NCI-H1092 treated with DMSO at 0.1 percent for 48 hours (cell line): ENCODE results near the gene TNIK.
"Not testable (repeated sequence)": the region's sequence is repeated elsewhere in the genome, so short reads cannot be mapped to it uniquely, and the experiment has no call there.

ENCODE experiments used
- DNase-seq: peaks from one replicate; lab custom pipeline; 2025; lab: John Stamatoyannopoulos, UW

The TNIK gene

DNA sequence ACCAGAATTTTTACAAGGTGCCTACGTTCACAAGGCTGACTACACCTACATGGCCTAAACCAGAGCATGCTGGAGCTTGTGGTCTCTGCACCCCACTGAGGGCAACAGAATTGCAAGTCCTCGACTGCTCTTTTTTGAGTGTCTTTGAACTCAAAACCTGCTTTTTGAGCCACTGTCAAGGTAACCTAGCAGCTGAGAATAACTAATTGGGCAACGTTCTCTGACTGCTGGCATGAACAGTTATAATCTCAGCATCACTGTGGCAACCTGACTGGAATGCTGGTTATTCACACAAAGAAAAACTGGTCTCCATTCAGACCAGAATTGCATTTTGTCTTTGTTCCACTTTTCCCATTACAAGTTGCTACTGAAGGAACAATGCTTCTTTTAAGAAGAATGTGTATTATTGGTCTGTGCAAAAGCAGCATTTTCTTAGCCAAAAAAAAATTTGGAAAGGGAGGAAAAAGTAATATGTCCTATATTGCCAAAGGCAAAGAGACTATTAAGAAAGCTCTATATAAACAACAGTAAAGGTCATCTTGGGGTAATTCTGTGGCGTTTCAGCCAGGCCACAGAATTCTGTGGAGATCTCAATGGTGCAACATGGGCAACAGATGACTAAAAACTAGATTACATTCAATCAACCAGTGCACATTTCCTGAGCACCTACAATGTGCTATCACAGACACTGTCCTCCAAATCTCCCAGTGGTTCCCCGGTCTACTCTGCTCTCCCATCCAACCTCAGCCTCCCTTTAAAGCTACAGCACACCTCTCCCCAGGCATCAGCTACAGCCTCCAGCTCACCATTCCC lies 76.8 kb downstream of the TNIK start:
- DNase-seq: no peak

DNA sequence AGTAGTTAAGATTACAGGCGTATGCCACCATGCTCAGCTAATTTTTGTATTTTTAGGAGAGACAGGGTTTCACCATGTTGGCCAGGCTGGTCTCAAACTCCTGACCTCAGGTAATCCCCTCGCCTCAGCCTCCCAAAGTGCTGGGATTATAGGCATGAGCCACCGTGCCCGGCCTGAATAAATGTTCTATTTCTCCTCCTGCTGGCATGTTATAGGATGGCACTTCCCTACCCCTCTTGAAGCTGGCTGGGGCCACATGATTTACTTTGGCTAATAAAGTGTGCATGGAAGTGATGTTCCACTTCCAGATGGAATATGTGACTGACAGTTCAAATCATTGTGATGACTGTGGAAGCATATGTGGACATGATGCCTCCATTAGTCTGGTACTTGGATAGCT lies 77.9 kb downstream of the TNIK start:
- not testable (repeated sequence) for DNase-seq

DNA sequence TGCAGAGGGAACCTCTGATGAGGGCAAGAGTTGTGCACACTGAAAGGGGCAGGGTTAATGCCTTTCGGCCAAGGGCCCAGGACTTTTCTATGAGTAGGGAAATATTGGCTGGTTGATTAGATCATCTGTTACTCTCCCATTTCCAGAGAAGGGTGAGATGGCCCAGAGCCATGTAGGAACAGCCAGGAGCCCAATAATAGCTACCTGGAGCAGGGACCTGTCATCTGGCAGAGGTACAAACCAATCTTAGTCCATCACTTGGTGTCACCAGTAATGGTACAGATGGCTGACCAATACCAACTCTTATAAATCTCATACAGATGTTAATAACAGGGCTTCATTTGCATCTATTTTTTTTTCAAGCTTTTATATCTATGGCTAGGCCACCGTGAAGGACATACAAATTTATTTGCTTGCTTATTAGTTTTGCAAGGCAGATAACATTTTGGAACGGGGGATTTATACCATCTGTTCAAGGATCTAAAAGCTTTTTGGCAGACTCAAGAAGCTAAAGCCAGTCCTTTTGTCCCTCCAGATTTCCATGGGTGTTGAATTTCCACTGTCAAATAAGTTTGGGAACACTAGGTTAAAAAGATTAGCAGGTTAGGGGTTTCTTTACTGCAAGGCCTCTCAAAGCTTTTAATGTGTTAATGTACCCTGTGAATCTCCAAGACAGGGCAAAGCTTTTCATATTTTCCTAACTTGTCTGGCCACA lies 79.3 kb downstream of the TNIK start:
- DNase-seq: no peak

DNA sequence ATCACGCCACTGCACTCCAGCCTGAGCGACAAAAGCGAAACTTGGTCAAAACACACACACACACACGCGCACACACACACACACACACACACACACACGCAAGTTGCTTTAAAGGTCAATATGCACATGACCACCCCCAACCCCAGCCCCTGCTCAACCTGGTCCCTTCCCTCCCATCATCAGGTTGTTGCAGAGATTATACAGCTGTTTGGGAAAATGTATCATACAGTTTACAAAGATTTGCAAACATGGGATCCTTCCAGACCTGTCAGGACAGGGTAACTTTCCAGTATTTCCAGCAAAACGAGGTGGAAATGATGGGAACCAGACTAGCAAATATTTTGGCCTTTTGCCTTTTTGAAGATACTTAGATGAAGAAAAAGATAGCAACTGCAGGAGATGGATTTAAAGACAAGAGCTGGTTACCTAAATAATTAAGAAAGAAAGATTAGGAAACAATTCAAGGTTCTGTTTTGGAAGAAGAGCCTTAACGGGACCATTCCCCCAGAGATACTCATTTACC lies 80.2 kb downstream of the TNIK start:
- no peak for DNase-seq

DNA sequence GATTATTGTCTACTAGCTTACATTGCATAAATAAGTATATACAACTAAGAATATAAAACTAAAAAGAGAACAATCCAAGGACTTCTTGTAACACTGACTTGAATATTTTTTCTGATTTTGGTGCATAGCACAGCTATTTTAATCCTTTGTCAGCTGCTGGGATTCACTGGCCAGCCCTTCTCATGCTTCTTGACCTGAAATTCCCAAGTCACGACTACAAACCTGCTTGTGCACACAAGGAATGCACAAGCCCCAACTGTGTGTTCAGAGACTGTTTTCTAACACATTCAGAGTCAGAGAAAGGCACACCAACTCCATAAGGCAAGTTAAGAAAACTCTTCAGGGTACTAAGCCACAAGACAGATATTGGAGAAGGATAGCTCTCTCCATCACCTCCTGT lies 80.9 kb downstream of the TNIK start:
- no peak for DNase-seq

DNA sequence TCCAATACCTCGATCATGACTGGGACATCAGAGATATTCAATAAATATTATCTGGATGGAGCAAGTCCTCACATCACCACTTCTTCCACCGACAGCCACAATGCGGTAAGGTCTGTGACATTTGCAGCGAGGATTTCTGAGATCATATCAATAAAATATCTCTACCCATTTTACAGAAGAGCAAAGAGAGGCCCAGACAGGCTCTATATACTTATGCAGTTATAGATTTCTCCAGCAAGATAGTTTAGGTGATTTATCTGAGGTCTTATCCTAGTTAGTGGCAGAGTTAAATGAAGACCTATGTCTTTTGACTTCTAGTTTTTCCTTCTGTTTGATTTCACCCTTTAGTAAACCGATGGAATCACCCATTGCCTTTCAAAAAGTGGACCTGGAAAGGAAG lies 81.6 kb downstream of the TNIK start:
- no peak for DNase-seq

DNA sequence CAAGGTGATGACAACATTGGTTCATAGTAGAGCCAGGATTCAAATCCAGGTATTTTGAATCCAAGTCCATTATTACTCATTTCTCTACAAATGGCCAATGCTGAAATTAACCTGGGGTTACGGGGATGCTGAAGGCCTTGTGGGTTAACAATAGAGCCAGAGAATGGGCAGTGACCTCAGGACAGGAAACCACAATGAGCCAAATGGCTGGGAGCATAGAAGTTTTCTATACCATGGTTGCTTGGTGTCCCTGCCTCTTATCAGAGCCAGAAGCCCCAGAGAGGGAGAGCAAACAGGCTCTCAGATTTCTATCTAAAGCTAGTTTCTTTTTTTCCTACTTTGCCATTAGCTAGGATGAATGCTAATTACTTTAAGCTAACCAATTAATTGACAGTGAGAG lies 82.3 kb downstream of the TNIK start:
- no peak for DNase-seq

DNA sequence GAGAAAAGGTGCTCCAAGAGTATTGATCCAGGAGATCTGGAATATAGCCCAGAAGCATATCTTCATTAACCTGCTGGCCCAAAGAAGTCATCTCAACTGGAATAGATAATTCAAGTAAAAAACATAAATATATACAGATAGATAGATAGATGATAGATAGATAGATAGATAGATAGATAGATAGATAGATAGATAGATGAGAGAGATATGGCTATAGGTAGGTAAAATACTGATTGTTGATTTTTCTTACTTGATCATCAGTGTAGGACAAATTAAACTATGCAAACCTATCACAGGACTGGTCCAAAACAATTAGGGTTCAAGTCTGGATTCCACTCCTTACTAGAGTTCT lies 83.6 kb downstream of the TNIK start:
- no peak for DNase-seq

DNA sequence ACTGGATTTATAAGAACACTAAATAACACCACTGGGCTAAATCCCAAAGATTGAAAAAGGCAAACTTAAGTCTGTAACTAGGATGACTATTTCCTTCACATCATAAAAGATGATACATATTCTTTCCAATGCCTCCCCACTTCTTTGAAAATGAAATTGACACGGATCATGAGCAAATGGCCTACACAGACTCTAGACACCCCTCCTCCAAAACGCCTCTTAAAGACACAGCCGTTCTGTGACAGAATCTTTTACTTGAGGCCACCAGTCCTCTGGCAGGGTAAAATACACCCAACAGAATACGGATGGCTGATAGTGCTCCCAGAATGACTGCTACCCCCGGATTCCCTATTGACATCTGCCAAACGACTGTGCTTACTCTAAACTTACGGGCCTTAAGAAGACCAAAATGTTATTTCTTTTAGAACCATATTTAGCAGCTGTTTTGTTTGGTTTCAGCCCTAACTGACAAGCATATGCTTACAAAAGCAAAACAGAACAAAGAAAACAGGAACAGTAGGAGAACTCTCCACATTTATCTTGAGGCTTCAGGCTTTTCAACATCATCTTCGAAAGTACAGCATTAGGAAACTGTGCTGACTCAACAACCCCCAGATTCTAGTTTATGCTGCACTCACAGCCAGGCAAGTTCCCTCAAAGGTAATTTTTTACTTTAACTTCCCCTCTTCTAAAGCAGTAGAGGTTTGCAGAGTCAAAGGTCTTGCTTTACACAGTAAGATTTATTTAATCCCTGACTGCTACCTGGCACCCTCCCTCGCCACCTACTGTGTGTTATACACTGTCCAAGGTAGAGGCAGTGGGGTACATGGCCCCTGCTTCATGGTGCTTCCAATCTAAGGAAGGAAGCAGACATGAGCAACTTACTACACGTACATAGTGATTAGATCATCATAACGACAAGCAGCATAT lies 84.3 kb downstream of the TNIK start:
- DNase-seq: no peak

DNA sequence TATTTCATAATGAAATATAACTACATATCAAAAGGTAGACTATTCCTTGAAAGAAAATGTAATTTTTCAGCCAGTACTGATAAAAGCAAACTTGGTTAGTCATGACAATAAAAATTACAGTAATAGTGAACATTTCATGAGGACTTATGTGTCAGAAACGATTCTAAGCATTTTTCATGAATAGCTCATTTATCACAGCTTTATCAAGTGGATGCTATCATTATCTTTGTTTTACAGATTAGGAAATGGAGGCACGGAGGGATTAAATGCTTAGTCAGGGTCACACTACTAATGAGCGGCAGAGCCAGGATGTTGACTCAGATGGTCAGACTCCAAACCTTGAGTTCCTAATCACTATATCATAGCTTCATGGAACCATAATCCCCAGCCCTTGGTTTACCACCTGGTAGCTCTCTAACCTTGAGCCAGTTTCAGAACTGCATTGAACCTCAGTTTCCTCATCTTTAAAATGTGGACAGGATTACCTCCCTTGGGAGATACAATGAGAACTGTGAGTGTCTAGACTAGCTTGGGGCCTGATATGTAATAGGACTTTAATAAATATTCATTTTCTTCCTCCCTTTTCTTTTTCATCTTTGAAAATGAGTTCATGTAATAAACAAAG lies 85.4 kb downstream of the TNIK start:
- no peak for DNase-seq

DNA sequence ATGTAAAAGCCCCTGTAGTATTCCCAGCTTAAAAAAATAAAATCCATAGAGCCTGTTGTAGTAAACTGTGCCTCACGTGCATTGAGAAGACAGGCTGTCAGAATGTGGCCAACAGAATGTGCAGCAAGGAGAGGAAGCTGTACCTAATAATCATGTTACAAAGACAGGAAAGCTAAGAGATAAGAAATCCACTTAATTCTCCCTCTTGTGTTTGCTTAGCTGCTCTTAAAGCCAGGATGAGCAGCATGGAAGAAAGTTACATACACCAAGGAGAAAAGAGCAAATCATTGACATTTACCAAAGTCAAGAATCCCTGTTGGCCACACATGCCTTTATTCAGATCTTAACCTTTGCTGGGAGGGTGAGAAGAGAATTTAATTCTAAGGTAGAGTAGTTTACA lies 85.9 kb downstream of the TNIK start:
- no peak for DNase-seq

DNA sequence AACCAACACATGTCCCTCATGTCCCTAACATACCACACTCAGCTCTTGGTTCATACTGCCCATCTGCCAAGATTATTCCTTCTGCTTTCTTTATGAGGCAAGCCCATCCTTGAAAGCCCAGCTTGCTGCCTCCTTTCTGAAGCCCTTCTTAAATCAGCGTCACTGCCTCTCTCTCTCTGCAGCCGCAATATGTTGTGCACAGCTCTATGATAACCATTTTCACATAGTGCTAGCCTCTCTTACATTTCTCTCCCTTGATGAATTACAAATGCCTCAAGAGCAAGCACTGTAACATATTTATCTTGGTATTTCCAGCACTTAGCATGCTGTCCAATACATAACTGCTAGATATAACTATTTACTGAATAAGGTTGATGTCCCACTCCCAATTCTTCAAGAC lies 86.5 kb downstream of the TNIK start:
- no peak for DNase-seq

DNA sequence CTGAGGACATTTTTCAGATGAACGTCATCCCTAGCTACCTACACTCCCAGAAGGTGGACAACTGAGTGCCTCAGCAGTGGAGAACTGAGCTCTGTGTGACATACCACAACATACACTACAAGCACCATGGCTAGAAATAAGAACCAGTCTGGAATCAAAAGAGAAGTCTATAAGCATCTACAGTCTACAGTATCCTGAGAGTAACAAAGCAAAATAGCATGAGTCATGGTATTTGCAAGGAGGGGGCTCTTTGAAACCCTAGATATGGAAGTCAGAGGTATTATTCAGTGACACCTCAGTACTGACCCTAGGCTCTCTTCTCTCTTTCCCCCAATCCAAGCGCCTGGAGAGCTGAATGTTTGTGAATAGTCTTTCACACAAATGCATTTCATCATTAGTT lies 87.5 kb downstream of the TNIK start:
- no peak for DNase-seq

DNA sequence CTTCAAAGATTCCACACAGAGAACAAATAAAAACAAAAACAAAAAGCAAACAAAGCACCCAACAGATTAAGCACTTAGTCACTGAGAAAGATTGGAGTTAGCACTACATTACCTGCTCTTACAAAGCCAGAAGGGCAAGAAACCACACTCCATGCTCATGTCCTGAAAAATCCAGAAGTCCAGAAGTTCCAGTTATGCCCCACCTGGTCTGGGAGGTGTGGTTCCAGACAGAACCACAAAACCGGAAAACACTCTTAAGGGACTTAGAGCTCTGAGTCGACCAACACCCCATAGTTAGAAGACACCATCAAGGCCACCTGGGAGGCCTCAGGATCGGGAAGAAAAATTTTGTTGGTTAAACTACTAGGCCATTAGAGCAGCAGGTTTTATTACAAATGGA lies 88.9 kb downstream of the TNIK start:
- DNase-seq: no peak

DNA sequence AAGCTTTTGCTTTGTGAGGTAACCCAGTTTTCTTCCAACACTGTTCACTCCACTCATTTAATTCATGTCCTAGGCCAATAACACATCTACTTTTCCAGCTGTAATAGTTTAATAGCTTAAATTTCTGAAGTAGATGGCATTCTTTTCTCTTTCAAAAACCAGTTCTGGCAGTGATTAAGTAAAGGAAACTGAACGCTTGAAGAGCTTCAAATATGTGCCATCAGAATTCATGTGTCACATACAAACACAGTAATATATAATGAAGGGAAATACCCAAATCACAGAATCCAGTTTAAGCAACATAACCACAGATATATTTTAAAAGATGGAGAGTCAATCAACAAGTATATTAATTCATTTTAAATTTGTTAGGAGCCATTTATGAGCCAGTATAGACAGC lies 91.0 kb downstream of the TNIK start:
- no peak for DNase-seq

DNA sequence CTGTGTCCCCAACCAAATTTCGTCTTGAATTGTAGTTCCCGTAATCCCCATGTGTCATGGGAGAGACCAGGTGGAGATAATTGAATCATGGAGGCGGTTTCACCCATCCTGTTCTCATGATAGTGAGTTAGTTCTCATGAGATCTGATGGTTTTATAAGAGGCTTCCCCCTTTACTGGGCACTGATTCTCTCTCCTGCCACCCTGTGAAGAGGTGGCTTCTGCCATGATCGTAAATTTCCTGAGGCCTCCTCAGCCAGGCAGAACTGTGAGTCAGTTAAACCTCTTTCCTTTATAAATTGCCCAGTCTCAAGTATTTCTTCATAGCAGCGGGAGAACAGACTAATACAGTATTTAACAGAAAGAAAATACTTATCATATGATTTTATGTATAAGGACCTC lies 93.5 kb downstream of the TNIK start:
- not testable (repeated sequence) for DNase-seq

DNA sequence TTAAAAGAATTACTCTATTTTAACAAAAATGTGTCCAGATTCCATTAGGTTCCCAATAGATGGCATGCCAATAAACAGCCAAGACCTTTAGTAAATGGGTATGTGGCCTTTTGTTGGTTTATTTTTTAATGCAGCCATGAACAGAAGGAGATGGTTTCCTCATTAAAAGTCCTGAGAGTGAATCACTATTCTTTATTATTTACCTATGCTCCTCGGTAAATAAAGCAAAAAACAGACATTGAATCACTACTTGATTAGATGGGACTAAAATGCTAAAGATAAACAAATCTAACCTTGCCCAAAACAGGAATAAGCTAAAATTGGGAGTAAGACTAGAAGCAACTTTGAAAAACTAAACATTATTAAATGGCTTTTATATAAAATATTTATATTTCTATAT lies 94.2 kb downstream of the TNIK start:
- no peak for DNase-seq

DNA sequence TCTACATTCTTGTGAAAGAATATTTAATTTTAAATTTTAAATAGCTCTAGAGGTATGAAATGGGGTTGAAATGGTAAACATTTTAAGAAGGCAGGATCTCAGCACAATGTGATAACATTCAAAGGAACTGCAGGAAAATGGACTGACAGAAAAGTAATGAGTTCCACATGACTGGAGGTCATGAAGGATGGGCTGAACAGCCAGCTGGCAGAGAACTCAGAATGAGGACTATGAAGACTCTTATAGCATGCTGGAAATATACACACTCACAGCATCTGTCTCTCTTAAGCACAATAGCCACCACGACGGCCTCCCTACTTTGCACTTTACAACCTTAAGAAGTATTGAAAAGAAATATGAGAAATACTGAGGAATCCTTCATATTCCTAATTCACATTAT lies 94.7 kb downstream of the TNIK start:
- DNase-seq: peak; percentile 3

DNA sequence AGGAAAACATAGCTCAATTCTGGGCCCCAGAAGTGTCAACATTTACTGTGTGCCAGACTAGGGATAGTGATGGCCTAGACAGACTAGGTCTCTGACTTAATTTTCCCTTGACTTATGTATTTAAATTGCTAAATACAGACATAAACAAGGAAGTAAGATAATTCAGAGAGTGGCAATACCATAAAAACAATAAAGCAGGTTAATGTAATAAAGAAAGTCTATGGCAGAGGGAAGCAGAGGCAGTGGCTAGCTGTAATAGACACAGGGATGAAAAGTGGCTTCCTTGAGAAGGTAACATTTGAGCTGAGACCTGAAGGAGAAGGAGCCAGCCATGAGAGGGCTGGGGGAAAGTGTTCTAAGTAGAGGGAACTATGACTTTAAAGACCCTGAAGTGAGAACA lies 95.7 kb downstream of the TNIK start:
- DNase-seq: no peak

DNA sequence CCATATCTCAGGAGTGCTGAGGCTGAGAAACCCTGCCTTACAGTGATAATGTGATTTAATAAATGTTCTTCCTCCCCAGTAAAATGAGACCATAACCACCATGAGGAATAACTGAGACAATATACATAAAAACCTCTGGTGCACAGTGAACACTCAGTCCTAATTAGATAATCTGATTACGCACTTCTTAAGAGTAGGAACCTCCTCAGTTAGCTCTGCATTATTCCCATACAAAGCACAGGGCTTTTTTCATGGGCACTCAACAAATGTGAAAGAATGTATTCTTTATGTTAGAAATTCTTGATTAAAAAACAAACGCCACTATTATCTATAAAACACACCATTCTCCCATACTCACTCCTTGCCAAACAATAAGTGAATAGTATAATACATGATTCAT lies 97.0 kb downstream of the TNIK start:
- no peak for DNase-seq

DNA sequence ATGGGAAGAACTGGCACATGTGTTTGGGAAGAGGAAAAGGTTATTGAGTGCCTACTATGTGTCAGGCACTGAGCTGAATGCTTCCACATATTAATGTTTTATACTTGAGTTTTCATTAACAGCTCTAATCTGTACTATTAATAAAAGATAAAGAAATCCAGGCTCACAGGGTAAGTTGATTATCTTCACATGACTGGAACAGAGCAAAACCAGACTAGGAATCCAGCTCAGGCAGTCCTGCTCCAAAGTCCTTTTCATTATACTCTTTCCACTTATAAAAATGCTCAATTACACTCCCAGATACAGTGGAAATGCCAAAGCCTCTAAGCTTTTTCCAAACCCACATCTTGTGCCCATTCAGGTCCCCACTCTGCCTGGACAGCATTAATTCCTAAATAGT lies 97.6 kb downstream of the TNIK start:
- DNase-seq: no peak

DNA sequence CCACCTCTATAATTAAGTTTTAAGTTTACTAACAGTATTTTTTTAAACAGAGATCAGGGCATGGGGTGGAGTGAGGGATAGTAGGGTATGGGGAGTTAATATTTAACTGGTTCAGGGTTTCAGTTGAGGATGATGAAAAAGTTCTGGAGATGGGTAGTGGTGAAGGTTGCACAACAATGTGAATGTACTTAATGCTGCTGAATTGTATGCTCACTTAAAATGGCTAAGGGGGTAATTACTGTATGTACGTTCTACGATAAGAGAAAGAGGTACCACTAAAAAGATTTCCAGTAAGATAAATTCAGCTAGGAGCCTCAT lies 101.4 kb downstream of the TNIK start:
- DNase-seq: no peak
